T-cell (primary cell): ENCODE data around the gene BBIP1. TPM values are rescaled to one million over a fixed set of nuclear protein-coding genes. Genes with fewer than 3 reads are reported as not detected.

ENCODE experiments used
- ATAC-seq, 4 experiments: fragments of 200-7000 bp in 3 of 4; fragments of 150-1000 bp in 1 of 4; cut with Tn5 transposase; replicated peaks in 1 of 4; 1 replicate in 3 of 4; 2 replicates in 1 of 4; pipeline ENCODE4 v1.10.0; 2021; ENCODE audit warnings: moderate library complexity in 3 of 4, mild to moderate bottlenecking in 2 of 4, moderate number of reproducible peaks in 1 of 4
- CTCF ChIA-PET, 2 donors: fragments of 300-600 bp; sonication (Branson Sonifier 250); formaldehyde crosslinking; loops; one replicate each; lab custom pipeline; 2022; ENCODE audit warnings: antibody characterized with exemption in 2 of 2; lab: Charles Lee
- POLR2A ChIA-PET, 2 donors: fragments of 300-600 bp; sonication (Branson Sonifier 250); formaldehyde crosslinking; loops; one replicate each; lab custom pipeline; 2022; ENCODE audit warnings: antibody characterized with exemption in 2 of 2; lab: Charles Lee
- DNase-seq, 35 experiments: peaks; one replicate each; pipeline versions ENCODE4 v3.0.0 to v3.0.0-alpha.2; 2013 to 2023
- H3K27ac ChIP-seq: one replicate; pipeline ENCODE4 v1.5.1; 2013; ENCODE audit warnings: low read length
- H3K27me3 ChIP-seq, 2 experiments: replicated peaks in 1 of 2; 1 replicate in 1 of 2; 2 replicates in 1 of 2; pipeline versions ENCODE4 v1.6.1 to v1.7.0; 2013; ENCODE audit warnings: low read length in 1 of 2, mixed read lengths in 1 of 2; ENCODE audit not compliant: control insufficient read depth in 2 of 2, insufficient read depth in 2 of 2; ENCODE audit errors: extremely low read depth in 1 of 2
- H3K36me3 ChIP-seq, 2 donors: 1 replicate in 1 of 2; 2 replicates in 1 of 2; pipeline versions ENCODE4 v1.6.1 to v1.7.0; 2013; ENCODE audit warnings: low read length in 1 of 2; ENCODE audit not compliant: control insufficient read depth in 2 of 2, insufficient read depth in 1 of 2; ENCODE audit errors: extremely low read depth in 1 of 2
- H3K4me1 ChIP-seq, 2 experiments: 1 replicate in 1 of 2; 2 replicates in 1 of 2; pipeline versions ENCODE4 v1.6.1 to v1.7.0; 2013; ENCODE audit warnings: low read length in 2 of 2, mixed read lengths in 1 of 2; ENCODE audit not compliant: insufficient read depth in 2 of 2, control insufficient read depth in 1 of 2; ENCODE audit errors: extremely low read depth in 1 of 2
- H3K4me3 ChIP-seq, 2 donors: 1 replicate in 1 of 2; 2 replicates in 1 of 2; pipeline versions ENCODE4 v1.5.1 to v1.7.0; 2013; ENCODE audit warnings: mild to moderate bottlenecking in 2 of 2, low read length in 1 of 2, moderate library complexity in 1 of 2; ENCODE audit not compliant: control insufficient read depth in 1 of 2; ENCODE audit errors: extremely low read depth in 1 of 2
- H3K9me3 ChIP-seq: 2 replicates; pipeline ENCODE4 v1.7.0; 2013
- H3K27ac Mint-ChIP-seq, 2 donors: one replicate each; pipeline ENCODE4 v1.8.0; 2020 to 2021; ENCODE audit warnings: mild to moderate bottlenecking in 2 of 2, mixed read lengths in 2 of 2
- H3K27me3 Mint-ChIP-seq, 2 donors: one replicate each; pipeline ENCODE4 v1.8.0; 2021 to 2022; ENCODE audit warnings: mixed read lengths in 2 of 2
- H3K36me3 Mint-ChIP-seq: one replicate; pipeline ENCODE4 v1.8.0; 2021; ENCODE audit warnings: mixed read lengths
- H3K4me1 Mint-ChIP-seq, 3 donors: one replicate each; pipeline ENCODE4 v1.8.0; 2020 to 2022; ENCODE audit warnings: mixed read lengths in 3 of 3, mild to moderate bottlenecking in 1 of 3
- H3K4me3 Mint-ChIP-seq, 3 donors: one replicate each; pipeline ENCODE4 v1.8.0; 2020 to 2022; ENCODE audit warnings: mild to moderate bottlenecking in 3 of 3, mixed read lengths in 3 of 3, moderate library complexity in 3 of 3
- H3K9me3 Mint-ChIP-seq, 3 donors: one replicate each; pipeline ENCODE4 v1.8.0; 2020 to 2022; ENCODE audit warnings: mixed read lengths in 3 of 3
- WGBS: methylation state at CpG from one replicate; pipeline ENCODE4 v1.1.5; 2013; ENCODE audit warnings: missing lambda C conversion rate; ENCODE audit not compliant: insufficient coverage; 5-methylcytosine and 5-hydroxymethylcytosine counted together
- total RNA-seq, 35 experiments: library from RNA in 6 of 35; stranded (reverse) in 6 of 35; fragments of 120-200 nt in 1 of 35; gene quantifications; one replicate each; pipeline versions ENCODE4 v1.2.1 to v1.2.4 and lab custom pipeline; 2013 to 2026

BBIP1 gene
- total RNA-seq, 5 donors from 2014 or later (not counting 1 experiment from before 2014, with no cell fraction given) = 28.6 to 36.6 (median 32.0) TPM

DNA sequence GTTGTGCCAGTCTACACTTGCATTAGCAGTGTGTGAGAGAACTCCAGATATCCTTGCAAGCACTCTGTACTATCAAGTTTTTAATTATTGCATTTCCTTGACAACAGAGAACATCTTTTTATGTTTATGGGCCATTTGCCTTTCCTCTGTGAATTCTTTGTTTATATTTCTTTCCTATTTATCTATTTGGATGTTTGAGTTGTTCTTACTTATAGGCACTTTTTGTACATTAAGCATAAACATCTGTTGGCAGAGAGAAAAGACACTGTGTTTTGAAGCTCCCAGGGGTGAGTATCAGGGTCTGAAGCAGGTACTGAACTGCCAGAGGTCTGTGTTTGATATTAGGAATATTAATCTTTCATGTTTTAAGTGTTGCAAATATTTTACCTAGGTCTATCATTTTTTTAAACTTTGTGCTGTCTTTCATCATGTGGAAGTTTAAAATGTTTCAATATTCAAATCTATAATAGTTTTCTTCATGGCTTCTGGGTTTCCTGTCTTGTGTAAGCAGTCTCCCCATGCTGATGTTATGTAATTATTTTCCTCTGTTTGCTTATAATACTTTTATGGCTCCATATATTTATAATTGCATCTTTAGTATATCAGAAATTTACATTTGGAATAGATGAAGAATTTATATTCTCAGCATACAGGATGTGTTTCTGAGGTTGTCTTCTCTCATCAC lies 64.9 kb downstream of the BBIP1 start:
- ATAC-seq = no peak
- CTCF ChIA-PET = interaction anchor here (0.6 to 1.2 kb wide), 2 partner anchors 43 to 99 kb away, joined by 3 to 5 read pairs; no protein-coding TSS in a partner anchor
- H3K27ac Mint-ChIP-seq = peak overlapping the region; percentile 67 to 80

GRCh38 chr10:110852947-110853346 lies 66.0 kb downstream of the BBIP1 start:
- DNase-seq = no peak
- Histone ChIP-seq H3K9me3 (no peaks in the 10 kb centered on the region), H3K4me1 (peaks cover 44 to 66% of the 10 kb centered on the region in 2 experiments), H3K27ac (no peak overlapping the region), H3K36me3 (no peaks in the 10 kb centered on the region), H3K4me3 (no peak overlapping the region), H3K27me3 (no peaks in the 10 kb centered on the region)
- Mint-ChIP-seq H3K9me3 (peaks cover 0 to 4% (median 0%) of the 10 kb centered on the region in 3 donors), H3K27me3 (no peaks in the 10 kb centered on the region), H3K36me3 (no peaks in the 10 kb centered on the region), H3K4me3 (peak overlapping the region in 2 of 3 donors; percentile 59 to 63), H3K27ac (peak overlapping the region; percentile 67 to 80), H3K4me1 (peaks cover 80 to 86% (median 85%) of the 10 kb centered on the region in 3 donors)
- 77% methylated on average over 3 of the region's 4 CpGs for WGBS
- ATAC-seq = peak in 1 of 4 experiments; percentile 18
- ChIA-PET POLR2A (no interaction called here), CTCF (interaction anchor here in 1 of 2 donors (0.8 to 1.6 kb wide), 4 partner anchors 12 to 548 kb away, joined by 3 to 7 read pairs (median 3); partner anchors contain the start of gene SMNDC1)

More for the DNA sequence above, 64.9 kb downstream of the BBIP1 start:
- Histone ChIP-seq H3K27ac (no peak overlapping the region), H3K4me3 (no peak overlapping the region), H3K27me3 (no peaks in the 10 kb centered on the region), H3K4me1 (peaks cover 54 to 69% of the 10 kb centered on the region in 2 experiments), H3K36me3 (no peaks in the 10 kb centered on the region), H3K9me3 (no peaks in the 10 kb centered on the region)
- Mint-ChIP-seq H3K36me3 (no peaks in the 10 kb centered on the region), H3K4me1 (peaks cover 87 to 89% (median 88%) of the 10 kb centered on the region in 3 donors), H3K4me3 (peak overlapping the region in 2 of 3 donors; percentile 5 to 63), H3K27me3 (no peaks in the 10 kb centered on the region), H3K9me3 (peaks cover 0 to 4% (median 0%) of the 10 kb centered on the region in 3 donors)
- no peak for DNase-seq
- POLR2A ChIA-PET = no interaction called here

DNA sequence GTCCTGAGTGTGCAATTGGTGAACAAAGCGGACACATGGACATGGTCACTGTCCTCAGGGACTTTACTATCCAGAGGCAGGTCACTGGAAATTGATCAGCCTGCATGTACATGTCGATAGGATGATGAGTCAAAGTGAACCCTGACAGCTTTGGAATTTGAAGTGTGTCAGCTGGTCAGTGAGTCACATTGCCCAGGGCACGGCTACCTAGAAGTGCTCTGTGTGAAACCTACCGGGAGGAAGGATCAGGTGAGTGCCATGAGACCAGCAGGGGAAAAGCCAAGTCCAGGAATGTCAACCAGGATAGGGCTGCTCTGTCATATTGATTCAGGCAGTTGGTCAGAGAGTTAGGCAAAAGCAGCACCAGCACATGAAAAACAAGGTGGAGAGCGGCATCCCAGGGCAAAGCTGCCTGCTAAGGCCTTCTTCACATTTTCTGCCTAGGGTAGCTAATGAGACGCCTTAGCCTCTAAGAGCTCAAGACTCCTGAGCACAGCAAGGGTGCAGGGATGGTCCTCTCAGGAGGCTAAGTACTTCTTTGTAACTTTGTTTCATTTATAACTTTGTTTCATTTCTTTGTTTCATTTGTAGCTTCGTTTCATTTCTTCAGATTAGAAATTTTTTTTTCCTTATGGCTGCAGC lies 66.6 kb downstream of the BBIP1 start:
- no peaks in the 10 kb centered on the region for H3K9me3 ChIP-seq
- H3K27me3 Mint-ChIP-seq = no peaks in the 10 kb centered on the region
- no peaks in the 10 kb centered on the region for H3K36me3 Mint-ChIP-seq
- H3K4me1 ChIP-seq = peaks cover 38 to 60% of the 10 kb centered on the region in 2 experiments
- H3K9me3 Mint-ChIP-seq = peaks cover 0 to 4% (median 0%) of the 10 kb centered on the region in 3 donors
- H3K4me1 Mint-ChIP-seq = peaks cover 76 to 84% (median 83%) of the 10 kb centered on the region in 3 donors
- H3K36me3 ChIP-seq = no peaks in the 10 kb centered on the region
- ChIA-PET POLR2A (interaction anchor here in 1 of 2 donors (0.9 kb wide), 1 partner anchor 9 kb away, joined by 3 read pairs; no protein-coding TSS in a partner anchor), CTCF (interaction anchor here (0.7 to 1.6 kb wide), 5 partner anchors 12 to 547 kb away, joined by 3 to 7 read pairs (median 3); partner anchors contain the start of gene SMNDC1 (in 1 of the 2))
- WGBS = 73% methylated on average over 6 of the region's 7 CpGs
- peak overlapping the region; percentile 3 to 63 (median 59) for H3K4me3 Mint-ChIP-seq
- no peak overlapping the region for H3K4me3 ChIP-seq
- peak overlapping the region; percentile 11 for H3K27ac ChIP-seq
- no peaks in the 10 kb centered on the region for H3K27me3 ChIP-seq
- ATAC-seq = peak in 1 of 4 experiments; percentile 26
- no peak for DNase-seq
- peak overlapping the region; percentile 67 to 80 for H3K27ac Mint-ChIP-seq

DNA sequence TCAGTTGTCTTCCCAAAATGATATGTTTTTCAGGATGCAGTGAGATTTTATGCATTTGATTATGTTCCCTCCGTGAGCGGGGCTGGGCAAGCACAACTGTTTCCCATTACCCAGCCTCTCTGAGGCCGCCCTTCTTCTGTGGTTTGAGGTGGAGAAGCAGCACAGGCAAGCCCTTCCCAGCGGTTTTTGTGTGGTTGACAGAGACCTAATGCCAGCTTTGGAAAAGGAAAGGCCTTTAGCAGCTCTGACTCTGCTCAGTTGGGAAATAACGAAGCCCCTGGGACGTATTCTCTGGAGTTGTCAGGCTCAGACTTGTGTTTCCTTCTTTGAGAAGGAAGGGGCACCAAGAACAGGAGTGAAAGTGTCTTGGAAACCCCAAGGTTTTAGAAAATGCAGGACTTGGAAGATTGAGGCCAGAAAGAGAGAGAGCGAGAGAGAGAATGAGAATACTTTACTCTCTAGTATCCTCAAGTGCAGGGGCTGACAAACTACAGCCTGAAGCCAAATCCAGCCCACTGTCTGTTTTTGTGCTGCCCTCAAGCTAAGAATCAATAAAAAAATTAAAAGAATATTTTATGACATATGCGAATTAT lies 67.9 kb downstream of the BBIP1 start:
- Histone ChIP-seq H3K4me1 (peaks cover 35 to 68% of the 10 kb centered on the region in 2 experiments), H3K9me3 (no peaks in the 10 kb centered on the region), H3K27ac (no peak overlapping the region), H3K4me3 (peak overlapping the region in 1 of 2 donors; percentile 5), H3K36me3 (no peaks in the 10 kb centered on the region), H3K27me3 (no peaks in the 10 kb centered on the region)
- peak in 4 of 35 experiments; percentile 33 to 50 (median 40) for DNase-seq
- no peaks in the 10 kb centered on the region for H3K27me3 Mint-ChIP-seq
- no peaks in the 10 kb centered on the region for H3K36me3 Mint-ChIP-seq
- H3K9me3 Mint-ChIP-seq = peaks cover 0 to 4% (median 0%) of the 10 kb centered on the region in 3 donors
- WGBS = 16% methylated on average over 4 of the region's 8 CpGs
- peak overlapping the region; percentile 84 for H3K27ac Mint-ChIP-seq
- peak in 3 of 4 experiments; percentile 40 to 71 (median 69) for ATAC-seq
- H3K4me3 Mint-ChIP-seq = peak overlapping the region; percentile 50 to 67 (median 51)
- ChIA-PET CTCF (no interaction called here), POLR2A (interaction anchor here in 1 of 2 donors (1.2 to 1.5 kb wide), 2 partner anchors 20 to 26 kb away, joined by 4 to 5 read pairs; no protein-coding TSS in a partner anchor)
- peaks cover 82 to 91% (median 91%) of the 10 kb centered on the region in 3 donors for H3K4me1 Mint-ChIP-seq

DNA sequence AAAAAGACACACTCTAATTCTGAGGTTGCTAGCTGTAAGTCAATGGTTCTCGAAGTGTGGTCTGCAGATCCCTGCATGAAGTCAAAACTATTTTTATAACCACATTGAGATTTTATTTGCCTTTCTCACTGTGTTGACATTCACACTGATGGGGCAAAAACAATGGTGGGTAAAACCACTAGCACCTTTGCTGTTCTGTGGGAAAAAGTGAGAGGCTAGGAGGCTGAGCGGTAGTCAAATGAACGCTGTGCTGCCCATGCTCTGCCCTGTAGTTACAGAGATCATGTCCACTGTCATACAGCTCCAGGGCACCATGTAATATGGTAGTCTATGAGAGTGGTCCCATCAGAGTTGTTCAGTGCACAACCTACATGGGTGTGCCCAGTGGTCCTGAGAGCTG lies 68.9 kb downstream of the BBIP1 start:
- H3K27ac ChIP-seq = peak overlapping the region; percentile 15
- ATAC-seq = peak in 3 of 4 experiments; percentile 25 to 40 (median 37)
- peaks cover 0 to 4% (median 0%) of the 10 kb centered on the region in 3 donors for H3K9me3 Mint-ChIP-seq

More for the DNA sequence above, 68.9 kb downstream of the BBIP1 start:
- 33% methylated on average over 2 of the region's 3 CpGs for WGBS
- no peak overlapping the region for H3K4me3 ChIP-seq
- CTCF ChIA-PET = no interaction called here
- POLR2A ChIA-PET = interaction anchor here in 1 of 2 donors (1.2 to 1.5 kb wide), 2 partner anchors 21 to 27 kb away, joined by 4 to 5 read pairs; no protein-coding TSS in a partner anchor
- Mint-ChIP-seq H3K36me3 (no peaks in the 10 kb centered on the region), H3K4me1 (peaks cover 80 to 91% (median 90%) of the 10 kb centered on the region in 3 donors), H3K27me3 (no peaks in the 10 kb centered on the region), H3K4me3 (peak overlapping the region in 1 of 3 donors; percentile 67), H3K27ac (peak overlapping the region; percentile 72 to 84)
- DNase-seq = peak in 4 of 35 experiments; percentile 19 to 60 (median 26)
- no peaks in the 10 kb centered on the region for H3K9me3 ChIP-seq
- H3K27me3 ChIP-seq = no peaks in the 10 kb centered on the region
- peaks cover 35 to 71% of the 10 kb centered on the region in 2 experiments for H3K4me1 ChIP-seq
- no peaks in the 10 kb centered on the region for H3K36me3 ChIP-seq
